Neural cell (in vitro differentiated cells): ENCODE results near the gene TMED7. TPM values are rescaled to one million over a fixed set of nuclear protein-coding genes. Genes with fewer than 3 reads are reported as not detected.

Experiments used
- polyA plus RNA-seq: library from polyadenylated mRNA; depleted of rRNA; stranded (reverse); fragments of >200 nt; gene quantifications from 2 replicates; pipeline ENCODE4 v1.2.3, GENCODE V29; 2014

TMED7 gene
- polyA plus RNA-seq, 1 donor from 2014 or later: 74.3 TPM

Other genes starting within 250 kb of the TMED7 start
- 15.1 and 16.4 TPM in 2 replicates for gene FEM1C, start 81.3 kb downstream of the TMED7 start, polyA plus RNA-seq
- not detected in 2 replicates for gene TICAM2, start 23.6 kb downstream of the TMED7 start, polyA plus RNA-seq
- 168 and 201 TPM in 2 replicates for gene CDO1, start 190.6 kb upstream of the TMED7 start, polyA plus RNA-seq
- gene ATG12, start 215.5 kb upstream of the TMED7 start, polyA plus RNA-seq: 135 and 141 TPM in 2 replicates
- 157 and 207 TPM in 2 replicates for gene AP3S1, start 215.9 kb upstream of the TMED7 start, polyA plus RNA-seq